CD14-positive monocyte (primary cell): ENCODE measurements around the gene ZNF653. TPM values are rescaled to one million over a fixed set of nuclear protein-coding genes. Genes with fewer than 3 reads are reported as not detected.

ENCODE experiments used
- polyA plus RNA-seq, 3 donors: library from polyadenylated mRNA; depleted of rRNA in 1 of 3; unstranded in 2 of 3; stranded (reverse) in 1 of 3; fragments of 300-500 nt in 2 of 3; fragments of >200 nt in 1 of 3; fragmentation: Illumina TruSeq in 2 of 3; gene quantifications; 1 replicate in 2 of 3; 2 replicates in 1 of 3; pipeline ENCODE4 v1.2.3, GENCODE V29; 2012 to 2021
- small RNA-seq: library from RNA; depleted of rRNA; stranded (forward); fragments of <200 nt; gene quantifications from one replicate; pipeline ENCODE3, GENCODE V24; 2012; ENCODE audit warnings: low read depth; ENCODE audit not compliant: insufficient read length

ZNF653 gene
- polyA plus RNA-seq, 3 donors, result 0.88 to 8.1 (median 1.2) TPM

Small RNA genes within 50 kb of the gene (small RNA-seq; reads per million reads assigned to genes)
- gene MIR7974 (not detected), gene RN7SL833P (not detected)

Other genes starting within 250 kb of the ZNF653 start
- under 1 TPM; 0.03 to 0.93 (median 0.18) TPM for gene DOCK6, start 243.3 kb downstream of the ZNF653 start, polyA plus RNA-seq
- under 1 TPM in 2 of 3 donors, not detected in 1; 0.08 to 0.31 TPM for gene TSPAN16, start 209.7 kb downstream of the ZNF653 start, polyA plus RNA-seq
- gene RAB3D, start 166.2 kb downstream of the ZNF653 start, polyA plus RNA-seq, result 10 to 100 TPM; 52.9 to 78.1 (median 60.8) TPM
- 100 to 1,000 TPM; 252 to 335 (median 263) TPM for gene TMEM205, start 159.6 kb downstream of the ZNF653 start, polyA plus RNA-seq
- gene CCDC159, start 159.3 kb downstream of the ZNF653 start, polyA plus RNA-seq, result 100 to 1,000 TPM in 1 of 3 donors, 10 to 100 TPM in 2; 37.1 to 374 (median 38.3) TPM
- 10 to 100 TPM; 35.0 to 99.4 (median 45.5) TPM for gene PLPPR2, start 150.4 kb downstream of the ZNF653 start, polyA plus RNA-seq
- 10 to 100 TPM in 1 of 3 donors, 1 to 10 TPM in 2; 5.9 to 11.5 (median 8.7) TPM for gene SWSAP1, start 131.2 kb downstream of the ZNF653 start, polyA plus RNA-seq
- 10 to 100 TPM in 1 of 3 donors, 1 to 10 TPM in 2; 6.8 to 16.8 (median 8.2) TPM for gene EPOR, start 121.5 kb downstream of the ZNF653 start, polyA plus RNA-seq
- gene RGL3, start 86.5 kb downstream of the ZNF653 start, polyA plus RNA-seq, result 1 to 10 TPM in 1 of 3 donors, not detected in 2; 1.7 TPM
- under 1 TPM; 0.43 to 0.88 (median 0.61) TPM for gene ODAD3, start 70.7 kb downstream of the ZNF653 start, polyA plus RNA-seq
- gene PRKCSH, start 70.2 kb downstream of the ZNF653 start, polyA plus RNA-seq, result 100 to 1,000 TPM in 1 of 3 donors, 10 to 100 TPM in 2; 24.9 to 172 (median 28.4) TPM
- gene ELAVL3, start 24.8 kb downstream of the ZNF653 start, polyA plus RNA-seq, result not detected
- 10 to 100 TPM; 26.4 to 31.6 (median 28.3) TPM for gene ECSIT, start 23.3 kb upstream of the ZNF653 start, polyA plus RNA-seq
- not detected for gene CNN1, start 33.0 kb upstream of the ZNF653 start, polyA plus RNA-seq
- 10 to 100 TPM; 48.5 to 95.5 (median 77.5) TPM for gene ELOF1, start 53.4 kb upstream of the ZNF653 start, polyA plus RNA-seq
- gene ACP5, start 71.8 kb upstream of the ZNF653 start, polyA plus RNA-seq, result 10 to 100 TPM; 20.1 to 58.2 (median 31.2) TPM
- gene ZNF627, start 91.6 kb upstream of the ZNF653 start, polyA plus RNA-seq, result 1 to 10 TPM; 1.7 to 3.7 (median 3.4) TPM
- gene ZNF823, start 233.1 kb upstream of the ZNF653 start, polyA plus RNA-seq, result under 1 TPM; 0.48 to 0.85 (median 0.67) TPM